HEK293T (cell line): ENCODE measurements around the gene UBL7.

Experiments
- ARNT ChIP-seq: fragments of 450-650 bp; IDR thresholded peaks from 2 replicates; pipeline ENCODE4 v1.6.1; 2017; ENCODE audit warnings: mild to moderate bottlenecking
- BHLHE40 ChIP-seq: fragments of 450-650 bp; IDR thresholded peaks from 2 replicates; pipeline ENCODE4 v1.6.1; 2016; ENCODE audit warnings: mild to moderate bottlenecking, moderate library complexity, borderline replicate concordance
- CTBP1 ChIP-seq: fragments of 450-650 bp; IDR thresholded peaks from 2 replicates; pipeline ENCODE4 v1.6.1; 2016; ENCODE audit warnings: borderline replicate concordance
- FOXA1 ChIP-seq: fragments of 450-650 bp; IDR thresholded peaks from 2 replicates; pipeline ENCODE4 v1.6.1; 2016; ENCODE audit warnings: mild to moderate bottlenecking
- FOXK2 ChIP-seq: fragments of 450-650 bp; IDR thresholded peaks from 2 replicates; pipeline ENCODE4 v1.6.1; 2016; ENCODE audit warnings: mild to moderate bottlenecking
- FOXM1 ChIP-seq: fragments of 450-650 bp; IDR thresholded peaks from 2 replicates; pipeline ENCODE4 v1.6.1; 2017; ENCODE audit warnings: mild to moderate bottlenecking, borderline replicate concordance
- LEF1 ChIP-seq: fragments of 450-650 bp; IDR thresholded peaks from 2 replicates; pipeline ENCODE4 v1.6.1; 2017; ENCODE audit warnings: mild to moderate bottlenecking, borderline replicate concordance
- SP1 ChIP-seq: fragments of 450-650 bp; IDR thresholded peaks from 2 replicates; pipeline ENCODE4 v1.6.1; 2017
- SUZ12 ChIP-seq: fragments of 450-650 bp; IDR thresholded peaks from 2 replicates; pipeline ENCODE4 v1.6.1; 2016; ENCODE audit warnings: mild to moderate bottlenecking
- TARDBP ChIP-seq: fragments of 450-650 bp; IDR thresholded peaks from 2 replicates; pipeline ENCODE4 v1.6.1; 2016
- ZNF384 ChIP-seq: fragments of 450-650 bp; IDR thresholded peaks from 2 replicates; pipeline ENCODE4 v1.6.1; 2016

DNA sequence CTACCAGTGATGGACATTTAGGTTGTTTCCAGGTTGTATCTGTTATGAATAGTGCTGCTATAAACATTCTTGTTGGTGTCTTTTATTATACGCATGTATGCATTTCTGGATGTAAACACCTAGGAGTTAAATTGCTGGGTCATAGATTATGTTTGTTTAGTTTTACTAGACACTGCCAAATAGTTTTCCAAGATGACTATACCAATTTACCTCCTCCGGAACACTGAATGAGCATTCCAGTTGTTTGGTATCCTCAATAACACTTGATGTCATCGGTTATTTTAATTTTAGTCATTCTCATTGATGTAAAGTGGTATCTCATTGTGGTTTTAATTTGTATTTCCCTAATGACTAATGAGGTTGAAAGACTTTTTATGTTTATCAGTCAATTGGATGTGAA is 43.5 kb upstream of the UBL7 start:
- no peak for TF ChIP-seq SUZ12
- TF ChIP-seq FOXA1: no peak
- TF ChIP-seq SP1: no peak
- TF ChIP-seq LEF1: no peak
- TF ChIP-seq TARDBP: no peak
- TF ChIP-seq CTBP1: no peak
- no peak for TF ChIP-seq FOXK2
- TF ChIP-seq BHLHE40: no peak
- TF ChIP-seq ZNF384: no peak
- no peak for TF ChIP-seq FOXM1
- TF ChIP-seq ARNT: no peak
